HG03095 (cell line): ENCODE results near the gene MGAT3.

Experiments
- ATAC-seq: cut with Tn5 transposase; IDR thresholded peaks from one replicate; pipeline ENCODE4 v1.9.1; 2021; ENCODE audit warnings: moderate library complexity; ENCODE audit not compliant: unreplicated experiment

MGAT3 gene

DNA sequence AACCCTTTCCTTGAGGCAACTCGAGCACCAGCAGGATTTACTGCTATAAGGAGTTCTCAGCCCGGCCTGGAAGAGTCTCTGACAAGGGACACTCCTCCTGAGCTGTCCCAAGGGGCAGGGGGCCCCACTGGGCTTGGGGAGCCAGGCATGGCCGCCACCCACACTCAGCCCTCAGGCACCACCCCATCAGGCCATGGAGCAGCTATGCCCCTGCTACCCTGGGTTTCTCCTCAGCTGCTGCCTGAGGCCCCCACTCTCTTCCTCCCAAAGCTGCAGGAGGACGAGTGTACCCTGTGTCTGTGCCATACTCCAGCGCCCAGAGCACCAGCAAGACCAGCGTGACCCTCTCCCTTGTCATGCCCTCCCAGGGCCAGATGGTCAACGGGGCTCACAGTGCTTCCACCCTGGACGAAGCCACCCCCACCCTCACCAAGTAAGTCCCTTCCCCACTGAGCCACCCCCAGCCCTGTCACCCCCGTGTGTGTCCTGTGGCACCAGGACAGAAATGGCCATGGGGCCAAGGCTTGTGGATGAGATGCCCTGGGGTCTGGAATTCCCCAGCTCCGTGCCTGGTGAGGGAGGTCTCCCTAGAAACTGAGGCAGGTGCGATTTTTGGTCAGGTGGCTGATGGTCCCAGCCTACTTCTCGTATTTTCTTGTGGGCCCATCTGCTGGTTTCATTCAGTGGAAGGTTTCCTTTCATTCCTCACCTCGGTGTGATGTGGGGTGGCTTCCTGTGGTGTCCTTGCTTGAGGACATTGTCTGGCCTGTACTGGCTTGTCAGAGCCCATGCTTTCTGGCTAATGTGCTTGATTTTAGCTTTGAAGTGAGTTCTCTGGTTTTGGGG, 28.8 kb upstream of the MGAT3 start:
- ATAC-seq: no peak

GRCh38 chr22:39428597-39429071, 28.2 kb upstream of the MGAT3 start:
- no peak for ATAC-seq

GRCh38 chr22:39429186-39429585, 27.6 kb upstream of the MGAT3 start:
- no peak for ATAC-seq

DNA sequence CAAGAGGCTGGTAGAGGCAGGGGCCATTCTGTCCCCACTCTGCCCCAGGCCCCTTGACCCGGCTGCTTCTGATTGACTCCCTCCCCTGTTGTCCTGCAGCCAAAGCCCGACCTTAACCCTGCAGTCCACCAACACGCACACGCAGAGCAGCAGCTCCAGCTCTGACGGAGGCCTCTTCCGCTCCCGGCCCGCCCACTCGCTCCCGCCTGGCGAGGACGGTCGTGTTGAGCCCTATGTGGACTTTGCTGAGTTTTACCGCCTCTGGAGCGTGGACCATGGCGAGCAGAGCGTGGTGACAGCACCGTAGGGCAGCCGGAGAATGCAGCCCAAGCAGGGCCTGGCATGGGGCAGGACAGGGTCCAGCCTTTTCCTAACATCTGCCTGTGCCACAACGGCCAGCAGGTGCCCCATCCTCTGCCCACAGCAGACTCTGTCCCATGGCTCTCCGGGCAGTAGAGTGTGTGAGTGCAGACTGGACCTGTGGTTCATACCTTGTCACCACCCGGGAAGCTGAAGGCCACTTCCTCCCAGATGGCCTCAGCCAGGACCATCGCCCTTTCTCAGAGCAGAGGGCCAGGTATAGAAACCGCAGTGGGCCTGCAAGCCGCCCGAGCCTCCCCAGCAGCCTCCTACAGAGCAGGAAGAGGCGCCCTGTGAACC, 26.8 kb upstream of the MGAT3 start:
- no peak for ATAC-seq

DNA sequence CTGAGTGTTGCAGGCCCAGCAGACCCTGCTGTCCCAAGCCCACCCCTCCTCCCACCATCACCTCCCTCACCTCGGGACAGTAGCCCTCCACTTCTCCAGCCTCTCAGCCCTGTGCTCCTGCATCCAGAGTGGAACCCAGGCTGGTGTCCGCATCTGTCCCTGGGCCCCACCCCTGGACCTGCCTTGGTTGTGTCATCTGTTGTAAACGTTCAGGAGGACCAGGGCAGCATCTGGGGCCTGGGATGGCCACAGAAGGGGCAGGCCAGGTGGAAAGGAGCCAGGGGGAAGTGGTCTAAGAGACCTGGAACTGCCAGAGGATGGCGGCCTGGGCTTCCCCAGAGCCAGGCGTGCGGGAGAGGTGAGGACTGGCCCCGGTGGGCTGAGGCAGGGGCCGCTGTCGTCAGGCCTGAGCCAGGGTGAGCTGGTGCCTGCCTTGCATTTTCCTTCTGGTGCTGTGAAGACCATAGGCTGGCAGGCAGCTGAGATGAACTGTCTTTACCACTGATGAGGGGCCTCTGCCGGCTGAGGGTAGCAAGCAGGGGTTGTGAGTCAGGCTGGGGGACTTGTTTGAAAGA, 26.1 kb upstream of the MGAT3 start:
- no peak for ATAC-seq

DNA sequence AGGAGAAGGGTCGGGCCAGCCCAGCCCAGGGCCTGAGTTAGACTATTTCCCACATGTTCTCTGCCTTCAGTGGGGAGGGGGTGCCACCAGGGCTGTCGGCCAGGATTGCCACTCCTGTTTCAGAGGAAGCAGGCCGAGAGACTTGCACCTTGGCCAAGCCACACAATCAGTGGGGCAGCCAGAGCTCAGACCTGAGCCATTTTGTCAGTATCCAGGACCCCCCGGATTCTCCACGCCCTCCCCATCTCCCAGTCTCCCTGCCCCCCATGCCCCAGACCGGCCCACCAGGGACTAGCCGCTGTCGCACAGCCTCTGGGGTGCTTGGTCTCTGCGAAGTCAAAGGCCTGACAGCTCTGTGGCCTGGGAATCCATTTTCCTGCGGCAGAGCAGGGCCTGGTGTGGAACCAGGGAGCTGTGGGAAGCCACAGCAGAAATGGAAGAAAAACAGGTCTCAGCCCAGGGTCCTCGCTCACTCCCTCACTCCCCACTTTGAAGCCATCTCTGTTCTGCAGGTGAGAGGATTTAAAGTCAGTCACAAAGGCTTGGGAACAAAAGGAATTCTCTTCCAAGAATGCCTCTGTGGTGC, 25.5 kb upstream of the MGAT3 start:
- ATAC-seq: no peak

GRCh38 chr22:39431821-39432251, 25.0 kb upstream of the MGAT3 start:
- no peak for ATAC-seq

DNA sequence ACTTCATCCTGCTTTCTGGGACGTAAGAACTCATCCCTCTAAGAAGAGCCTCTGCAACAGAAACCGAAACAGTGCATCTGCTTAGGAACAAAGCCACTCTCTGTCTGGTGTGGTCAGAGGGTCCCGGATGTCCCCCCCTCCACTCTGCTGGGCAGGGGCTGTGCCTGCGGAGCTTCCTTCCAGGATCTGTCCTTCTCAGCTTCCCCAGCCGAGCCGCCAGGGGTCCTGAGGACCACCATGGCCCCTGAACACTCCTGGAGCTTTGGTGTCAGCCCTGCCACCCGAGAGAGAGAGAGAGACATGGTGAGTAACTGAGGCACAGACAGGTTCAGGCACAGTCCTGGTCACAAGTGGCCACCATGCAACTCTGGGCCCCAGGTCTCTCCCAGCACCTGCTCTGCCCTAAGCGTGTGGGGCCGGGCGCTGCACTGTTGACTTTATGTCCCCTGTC, 24.4 kb upstream of the MGAT3 start:
- no peak for ATAC-seq

DNA sequence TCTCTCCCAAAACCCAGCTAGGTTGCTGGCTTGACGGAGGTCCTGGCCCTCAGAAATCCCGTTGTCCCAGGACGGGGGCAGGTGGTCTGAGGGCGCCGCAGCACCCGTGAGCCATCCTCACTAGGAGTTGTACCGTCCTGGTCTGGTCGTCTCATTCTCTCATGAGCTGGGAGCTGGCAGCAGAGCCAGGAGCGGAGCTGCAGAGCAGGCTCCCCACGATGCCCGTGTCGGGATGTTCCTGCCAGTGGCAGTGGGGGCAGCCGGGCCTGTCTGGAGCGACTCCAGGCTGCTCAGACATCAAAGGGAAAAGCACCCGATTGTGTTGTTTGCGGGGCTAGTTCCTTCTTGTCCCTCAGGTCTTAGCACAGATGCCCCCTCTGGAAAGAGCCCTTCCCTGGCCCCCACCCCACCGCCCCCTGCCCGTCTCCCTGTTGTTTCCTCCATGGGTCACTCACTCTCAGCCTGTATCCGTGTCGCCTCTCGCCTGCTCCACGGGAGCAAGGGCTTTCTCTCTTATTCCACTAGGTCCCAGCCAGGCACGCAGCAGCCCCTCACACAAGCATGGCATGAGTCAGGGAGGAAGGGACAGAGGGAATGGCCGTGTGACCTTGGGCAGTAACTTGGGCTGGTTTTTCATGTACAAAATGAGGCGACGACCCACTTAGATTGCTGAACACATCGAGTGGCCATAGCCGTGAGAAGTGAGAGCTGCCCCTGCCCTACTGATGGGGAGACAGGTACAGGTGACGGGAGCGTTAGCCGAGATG, 23.2 kb upstream of the MGAT3 start:
- ATAC-seq: no peak

DNA sequence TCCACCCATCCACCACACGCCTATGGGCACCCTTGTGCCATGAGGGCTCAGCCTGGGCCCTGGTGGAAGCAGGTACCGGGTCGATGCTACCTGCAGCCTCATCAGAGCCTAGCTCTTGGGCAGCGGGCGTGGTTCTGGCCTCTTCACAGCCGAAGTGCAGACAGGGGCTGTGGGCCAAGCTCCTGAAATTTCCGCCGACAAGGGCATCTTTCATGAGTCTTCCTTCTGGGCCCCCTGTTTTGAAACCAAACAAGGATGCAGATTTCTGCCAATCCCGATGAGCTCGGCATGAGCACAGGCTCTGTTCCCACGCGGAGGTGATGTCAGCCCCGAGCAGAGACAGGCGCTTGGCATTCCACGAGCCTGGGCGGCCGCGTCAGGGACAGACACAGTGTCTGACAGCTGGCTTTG, 22.6 kb upstream of the MGAT3 start:
- ATAC-seq: no peak

DNA sequence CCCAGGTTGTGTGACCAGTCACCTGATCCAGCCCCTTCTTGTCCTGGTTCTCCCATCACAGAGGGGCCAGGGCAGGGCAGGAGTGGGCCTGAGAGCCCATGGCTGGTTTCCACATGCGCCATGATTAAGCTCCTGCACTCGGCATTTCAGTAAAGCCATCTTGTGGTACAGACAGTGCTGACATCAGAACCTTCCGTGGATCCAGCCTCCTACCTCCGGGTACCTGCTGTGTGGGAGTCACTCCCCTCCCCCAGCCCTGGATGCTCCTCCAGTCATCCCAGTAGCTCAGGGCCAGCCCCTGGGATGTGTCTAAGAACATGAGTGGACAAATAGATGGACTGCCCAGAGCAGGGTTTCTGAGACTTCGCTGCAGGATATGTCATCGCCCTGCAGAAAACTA, 22.1 kb upstream of the MGAT3 start:
- no peak for ATAC-seq

- no peak for ATAC-seq
Observed at GRCh38 chr22:39435616-39436015, 21.2 kb upstream of the MGAT3 start.

DNA sequence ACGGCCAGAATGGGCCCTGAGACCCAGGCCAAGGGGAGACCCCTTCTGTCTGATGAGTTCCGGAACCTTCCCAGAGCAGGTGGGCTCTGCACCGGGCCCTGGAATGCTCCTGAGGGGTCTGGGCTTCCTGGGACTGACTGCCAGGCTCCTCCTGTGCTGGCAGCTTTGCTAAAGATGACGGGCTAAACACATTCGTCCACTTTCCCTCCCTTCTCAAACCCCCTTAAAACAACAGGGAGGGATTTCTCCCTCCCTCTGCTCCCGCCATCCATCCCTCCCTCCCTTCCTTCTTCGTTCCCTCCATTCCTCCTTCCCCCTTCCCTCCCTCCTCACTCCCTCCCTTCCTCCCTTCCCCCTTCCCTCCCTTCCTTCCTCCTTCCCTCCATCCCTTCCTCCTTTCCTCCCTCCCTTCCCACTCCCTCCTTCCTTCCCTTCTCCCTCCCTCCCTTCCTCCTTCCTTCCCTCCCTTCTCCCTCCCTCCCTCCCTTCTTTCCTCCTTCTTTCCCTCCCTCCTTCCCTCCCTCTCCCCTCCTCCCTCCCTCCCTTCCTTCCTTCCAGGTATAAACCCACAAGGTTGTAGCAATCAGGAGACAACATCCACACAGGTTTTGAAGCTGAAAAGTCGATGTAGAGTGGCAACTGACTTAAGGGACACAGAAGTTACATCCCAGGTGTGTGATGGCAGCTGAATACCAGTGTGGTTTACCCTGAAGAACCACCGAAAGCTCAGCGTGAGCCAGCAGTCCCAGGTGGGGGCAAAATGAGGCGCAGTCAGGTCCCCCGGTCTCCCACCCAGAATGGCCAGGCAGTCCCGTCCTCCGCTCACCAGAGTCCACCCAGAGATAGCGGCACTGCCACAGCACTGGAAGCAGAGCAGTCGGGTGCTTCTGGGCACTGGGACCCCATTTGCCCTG, 18.8 kb upstream of the MGAT3 start:
- no peak for ATAC-seq

DNA sequence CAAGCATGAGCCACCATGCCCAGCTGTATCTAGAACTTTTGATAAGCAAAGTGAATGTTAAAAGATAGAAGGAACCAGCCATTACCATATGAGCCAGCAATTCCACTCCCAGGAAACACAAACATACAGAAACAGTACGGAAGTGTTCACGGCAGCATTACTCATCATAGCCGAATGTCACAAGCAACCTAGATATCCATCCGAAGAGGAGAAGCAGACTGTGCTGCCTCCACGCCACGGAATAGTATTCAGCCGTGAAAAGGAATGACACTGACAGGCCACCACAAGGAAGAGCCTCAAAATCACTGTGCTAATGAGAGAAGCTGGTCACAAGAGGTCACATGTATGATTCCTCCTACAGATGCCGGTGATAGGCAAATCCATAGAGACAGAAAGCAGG, 17.6 kb upstream of the MGAT3 start:
- ATAC-seq: no peak

DNA sequence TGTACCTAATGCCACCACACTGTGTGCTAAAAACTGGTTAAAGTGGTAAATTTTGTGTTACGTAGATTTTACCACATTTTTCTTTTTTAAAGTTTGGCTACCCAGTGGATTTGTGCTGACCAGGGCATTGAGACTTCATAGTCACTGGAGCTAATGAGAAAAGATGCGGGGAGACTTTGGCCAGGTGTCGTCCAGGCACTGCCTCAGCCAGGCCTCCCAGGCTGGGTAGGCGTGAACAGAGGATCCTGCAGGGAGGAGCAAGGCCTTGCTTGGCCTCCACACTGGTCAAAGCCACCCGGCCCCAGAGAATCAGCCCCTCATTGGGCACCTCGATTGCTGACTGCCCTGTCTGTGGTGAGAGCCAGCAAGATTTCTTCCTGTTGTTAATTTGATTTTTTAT, 13.4 kb upstream of the MGAT3 start:
- no peak for ATAC-seq

- no peak for ATAC-seq
Observed at GRCh38 chr22:39444247-39444800, 12.5 kb upstream of the MGAT3 start.

DNA sequence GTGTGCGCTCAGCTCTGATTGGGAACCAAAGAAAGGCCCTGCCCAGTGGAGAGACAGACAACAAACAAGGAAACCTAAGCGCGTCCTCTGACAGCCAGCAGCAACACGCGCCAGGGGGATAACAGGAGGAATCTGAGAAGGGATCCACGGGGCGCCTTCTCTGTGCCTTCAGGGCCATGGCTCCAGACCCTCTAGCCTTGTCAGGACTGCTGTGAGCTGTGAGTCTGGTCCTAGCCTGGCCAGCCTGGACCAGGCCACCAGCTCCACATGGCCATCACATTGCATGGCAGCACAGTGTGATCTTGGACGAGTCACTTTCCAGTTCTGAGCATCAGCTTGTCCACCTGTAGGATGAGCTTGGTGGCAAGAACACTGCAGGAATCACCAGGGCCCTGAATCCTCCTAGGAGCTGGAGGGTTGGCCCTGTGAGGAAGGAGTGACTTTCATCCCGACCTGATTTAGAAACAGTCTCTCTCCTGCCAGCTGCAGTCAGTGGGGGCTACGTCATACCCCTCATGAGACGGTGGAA, 11.8 kb upstream of the MGAT3 start:
- no peak for ATAC-seq

DNA sequence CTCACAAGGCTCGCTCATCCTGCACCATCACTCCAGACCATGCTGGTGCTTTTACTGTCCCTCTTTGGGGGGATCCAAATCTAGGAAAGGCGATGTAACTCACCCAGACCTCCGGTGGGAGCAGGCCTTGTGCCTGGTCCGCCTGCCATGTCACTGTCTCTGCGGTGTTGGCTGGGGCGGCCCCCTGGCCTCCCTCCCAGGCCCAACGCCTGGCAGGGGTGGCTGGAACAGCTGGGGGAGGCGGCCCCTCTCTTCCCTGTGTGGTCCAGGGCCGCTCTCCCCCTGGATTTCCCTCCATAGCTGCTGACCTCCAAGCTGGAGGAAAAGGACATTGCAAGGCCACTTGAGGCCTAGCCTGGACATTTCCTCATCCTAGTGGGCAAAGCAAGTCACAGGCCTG, 11.1 kb upstream of the MGAT3 start:
- ATAC-seq: no peak

DNA sequence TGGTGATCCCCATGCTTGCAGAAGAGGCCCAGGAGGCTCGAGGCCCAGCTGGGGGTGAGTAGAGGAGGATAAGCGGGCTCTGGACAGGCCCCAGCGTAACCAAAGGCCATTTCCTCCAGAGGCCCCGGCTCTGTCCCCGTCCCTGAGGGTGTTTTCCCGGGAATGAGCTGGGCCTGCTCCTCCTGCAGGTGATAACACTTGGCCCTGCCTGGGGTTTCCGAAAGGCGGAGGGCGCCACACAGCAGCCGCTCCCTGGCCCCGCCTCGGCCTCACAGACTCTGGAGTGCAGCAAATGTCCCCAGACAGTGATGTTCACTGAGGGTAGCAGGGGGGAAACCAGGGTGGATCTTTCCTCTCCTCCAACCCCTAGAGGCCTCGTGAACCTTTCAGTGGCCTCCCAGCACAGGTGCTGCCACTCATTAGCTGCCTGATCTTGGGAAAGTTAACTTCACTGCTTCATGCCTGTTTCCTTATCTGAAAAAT, 10.5 kb upstream of the MGAT3 start:
- no peak for ATAC-seq
